ENCODE data around the gene GRK6.

GRK6 gene

GRCh38 chr5:177455036-177455660 lies 28.7 kb downstream of the GRK6 start:
- DNase-seq, result peak; percentile 90

- DNase-seq, result peak; percentile 97
Measured at GRCh38 chr5:177455661-177456590, 29.4 kb downstream of the GRK6 start.

- DNase-seq, result no peak
Measured at GRCh38 chr5:177456591-177456964, 30.1 kb downstream of the GRK6 start.

DNA sequence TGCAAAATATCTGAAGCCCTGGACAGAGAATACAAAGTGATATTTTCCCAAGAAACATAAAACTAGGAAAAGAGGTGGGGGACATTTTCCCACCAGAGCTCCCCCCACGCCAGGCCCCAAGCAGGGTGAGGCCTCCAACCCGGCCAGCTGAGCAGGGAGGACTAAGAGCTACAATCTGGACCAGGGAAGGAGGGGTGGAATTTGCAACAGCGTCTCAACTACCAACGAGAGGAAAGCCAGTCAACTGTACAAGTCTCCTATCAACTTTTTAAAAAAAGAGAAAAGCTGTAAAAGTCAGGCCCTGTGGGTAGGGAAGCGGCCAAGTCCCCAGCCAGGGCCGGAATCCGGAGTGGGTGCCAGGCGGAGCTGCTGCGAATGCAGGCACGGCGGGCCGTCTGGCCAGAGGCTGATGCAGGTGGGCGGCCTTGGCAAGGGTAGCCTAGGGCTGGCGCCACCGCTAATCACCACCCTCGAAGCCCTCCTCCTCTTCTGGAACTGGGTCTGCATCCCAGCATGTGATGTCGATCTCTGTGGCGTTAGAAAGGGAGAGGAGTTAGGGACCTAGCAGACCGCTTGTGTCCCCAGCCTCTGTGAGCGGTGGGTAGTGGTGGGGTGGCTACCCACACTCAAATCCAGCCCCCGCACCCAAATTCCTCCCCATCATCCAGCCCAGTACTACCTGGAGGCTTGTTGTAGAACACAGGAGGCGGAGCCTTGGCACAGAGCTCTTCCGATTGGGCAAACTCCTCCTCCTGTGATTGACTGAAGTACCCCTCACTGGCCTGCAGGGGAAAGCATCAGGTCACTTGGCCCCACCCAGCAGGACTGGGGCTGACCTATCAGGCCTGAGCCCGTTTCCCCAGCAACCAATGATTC lies 30.7 kb downstream of the GRK6 start:
- peak; percentile 58 for DNase-seq

DNA sequence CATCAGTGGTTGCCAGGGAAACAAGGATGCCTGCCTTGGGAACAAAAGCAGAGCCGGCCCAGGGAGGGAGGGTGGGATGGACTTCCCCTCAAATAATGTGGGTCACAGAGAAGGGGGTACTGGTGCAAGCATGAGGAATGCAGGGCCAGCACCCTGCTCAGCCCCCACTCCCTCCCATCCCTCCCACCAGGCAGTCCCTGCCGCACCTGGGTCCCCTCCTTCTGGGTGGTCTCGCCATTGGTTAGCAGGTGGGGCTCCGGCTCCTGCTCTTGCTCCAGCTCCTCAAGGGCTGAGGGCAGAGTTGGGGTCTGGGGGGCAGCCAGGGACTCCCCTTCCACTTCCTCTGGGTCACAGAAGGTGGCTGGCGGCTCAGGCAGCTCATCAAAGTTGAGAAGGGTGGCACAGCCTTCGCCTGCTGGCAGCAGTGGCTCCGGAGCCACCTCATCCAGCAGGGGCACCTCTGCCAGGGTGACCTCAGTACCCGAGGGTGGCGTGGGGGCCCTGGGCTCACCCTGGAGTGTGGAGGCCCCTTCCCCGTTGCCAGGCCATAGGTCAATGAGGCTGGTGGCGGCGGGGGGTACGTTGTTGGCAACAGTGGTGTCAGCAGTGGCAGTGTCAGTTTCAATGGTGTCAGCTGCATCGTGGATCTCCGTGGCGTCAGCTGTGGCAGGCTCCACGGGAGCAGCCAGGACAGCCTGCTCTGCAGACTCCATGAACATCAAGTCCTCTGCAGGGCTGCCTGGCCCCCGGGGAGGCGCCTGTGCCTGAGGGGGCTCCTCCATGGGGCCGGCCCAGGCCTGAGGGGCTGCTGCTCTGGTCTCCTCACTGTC lies 31.6 kb downstream of the GRK6 start:
- DNase-seq, result no peak

DNA sequence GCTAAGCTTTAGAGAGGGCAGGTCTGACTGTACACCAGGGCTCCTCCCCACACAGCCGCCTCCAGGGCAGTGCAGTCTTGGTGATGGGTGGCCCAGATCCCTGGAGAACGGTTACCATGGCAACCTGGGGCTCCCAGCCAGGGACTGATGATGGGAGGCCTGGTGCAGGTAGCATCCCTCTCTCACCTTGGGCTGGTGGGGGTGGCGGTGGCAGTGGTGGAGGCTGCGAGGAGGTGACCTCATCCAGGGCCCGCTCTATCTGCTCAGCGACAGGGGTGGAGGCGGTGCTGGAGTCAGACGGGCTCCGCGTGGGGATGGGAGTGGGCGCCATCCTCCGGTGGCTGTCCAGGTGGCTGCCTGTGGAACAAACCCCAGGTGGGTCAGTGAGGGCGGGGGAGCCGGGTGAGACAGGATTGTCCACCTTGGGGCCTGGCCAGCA lies 32.5 kb downstream of the GRK6 start:
- no peak for DNase-seq

DNA sequence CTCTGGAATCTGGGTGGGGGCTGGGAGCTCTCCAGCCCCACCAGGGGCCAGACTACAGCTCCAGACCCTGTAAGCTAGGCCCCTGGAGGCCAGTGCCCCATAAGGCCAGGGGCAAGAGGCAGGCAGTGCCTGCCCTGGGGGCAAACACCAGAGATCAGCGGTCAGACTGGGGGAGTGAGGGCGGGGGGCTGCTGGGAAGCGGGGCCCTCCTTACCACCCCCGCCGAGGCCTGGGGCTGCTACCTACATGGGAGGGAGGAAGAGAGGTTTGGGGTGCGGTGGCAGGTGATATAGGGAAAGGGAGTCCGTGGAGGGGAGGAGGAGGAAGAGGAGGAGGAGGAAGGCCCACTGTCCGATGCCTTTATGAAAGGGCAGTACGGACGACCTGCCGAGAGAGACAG lies 32.9 kb downstream of the GRK6 start:
- no peak for DNase-seq

DNA sequence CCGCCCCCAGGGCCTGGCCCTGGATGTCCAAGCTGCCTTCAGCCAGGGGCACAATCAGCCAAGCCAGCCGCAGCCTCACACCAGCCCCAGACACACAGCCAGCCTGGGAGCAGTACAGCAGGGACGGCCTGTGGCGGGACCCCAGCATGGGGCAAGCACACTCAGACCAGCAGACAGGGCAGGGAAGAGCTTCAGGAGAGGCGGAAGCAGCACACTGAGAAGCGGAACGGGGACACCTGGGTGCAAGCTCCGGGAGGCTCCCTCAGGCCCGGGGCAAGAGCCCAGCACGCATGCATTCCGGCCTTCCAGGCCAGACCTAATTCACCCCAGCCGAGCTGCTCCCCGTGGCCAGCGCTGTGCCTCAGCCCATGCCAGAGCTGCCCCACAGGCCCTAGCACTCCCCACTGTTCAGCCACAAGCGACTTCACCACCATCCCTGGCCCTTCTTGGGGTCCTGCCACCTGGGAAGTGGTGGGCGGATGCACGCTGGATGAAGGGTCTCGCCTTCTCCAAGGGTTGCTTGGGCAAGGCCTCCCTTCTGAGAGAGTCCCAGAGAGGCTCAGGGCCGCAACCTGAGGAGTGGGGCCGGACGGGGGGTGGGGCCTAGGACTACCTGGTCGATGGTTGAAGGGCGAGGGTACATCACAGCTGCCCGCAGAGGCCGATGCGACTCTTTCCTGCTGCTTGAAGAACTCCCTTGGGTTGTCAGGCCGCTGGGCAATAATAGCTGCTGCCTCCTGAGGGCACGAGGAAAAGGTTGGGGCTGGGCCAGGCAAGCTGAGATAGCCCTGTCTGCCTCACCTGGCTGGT lies 33.5 kb downstream of the GRK6 start:
- no peak for DNase-seq

- no peak for DNase-seq
Measured at GRCh38 chr5:177462021-177462670, 35.7 kb downstream of the GRK6 start.

DNA sequence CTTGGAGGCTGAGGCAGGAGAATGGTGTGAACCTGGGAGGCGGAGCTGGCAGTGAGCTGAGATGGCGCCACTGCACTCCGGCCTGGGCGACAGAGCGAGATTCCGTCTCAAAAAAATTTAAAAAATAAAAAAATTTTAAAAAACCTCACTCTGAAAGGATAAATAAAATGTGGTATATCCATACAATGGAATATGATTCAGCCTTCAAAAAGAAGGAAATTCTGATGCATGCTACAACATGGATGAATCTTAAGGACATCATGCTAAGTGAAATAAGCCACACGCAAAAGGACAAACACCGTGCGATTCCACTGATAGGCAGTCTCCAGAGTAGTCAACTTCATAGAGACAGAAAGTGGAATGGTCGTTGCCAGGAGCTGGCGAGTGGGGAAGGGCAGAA lies 38.6 kb downstream of the GRK6 start:
- DNase-seq, result no peak

GRCh38 chr5:177466861-177467260 lies 40.4 kb downstream of the GRK6 start:
- no peak for DNase-seq

DNA sequence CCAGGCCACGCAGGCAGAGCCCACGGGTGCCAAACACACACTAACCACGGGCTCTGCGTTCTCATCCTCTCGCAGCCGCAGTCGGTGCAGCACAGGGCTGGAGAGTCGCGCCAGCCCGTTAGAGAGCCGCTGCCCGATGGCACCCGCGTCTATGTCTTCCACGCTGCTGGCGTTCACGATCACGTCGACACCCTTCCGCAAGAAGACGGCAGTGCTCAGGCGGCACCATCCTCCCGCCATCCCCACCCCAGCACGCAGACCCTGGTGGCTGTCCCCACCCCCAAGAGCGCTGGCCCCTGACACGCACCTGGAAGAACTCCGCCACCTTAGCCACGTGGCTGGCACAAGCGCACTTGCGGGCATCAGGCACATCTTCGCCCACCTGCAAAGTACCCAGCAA lies 41.0 kb downstream of the GRK6 start:
- no peak for DNase-seq

DNA sequence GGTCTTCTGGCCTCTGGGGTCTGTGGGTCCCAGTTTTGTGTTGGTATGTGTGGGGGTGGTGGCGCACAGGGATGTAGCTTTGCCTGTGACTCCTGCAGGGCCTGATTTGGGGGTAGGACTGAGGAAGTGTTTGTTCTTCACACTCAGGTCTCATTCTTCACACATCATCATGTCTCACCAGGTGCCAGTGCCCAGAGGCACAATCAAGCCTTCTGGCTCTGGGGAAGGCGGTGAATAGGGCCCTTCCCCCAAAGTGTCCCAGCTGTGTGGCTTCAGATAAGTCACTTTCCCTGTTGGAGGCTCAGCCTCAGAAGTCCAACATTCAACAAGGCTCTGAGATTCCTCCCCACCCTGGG lies 41.8 kb downstream of the GRK6 start:
- DNase-seq, result no peak

GRCh38 chr5:177468685-177469628 lies 42.5 kb downstream of the GRK6 start:
- DNase-seq, result no peak

GRCh38 chr5:177469750-177470525 lies 43.5 kb downstream of the GRK6 start:
- DNase-seq, result no peak

DNA sequence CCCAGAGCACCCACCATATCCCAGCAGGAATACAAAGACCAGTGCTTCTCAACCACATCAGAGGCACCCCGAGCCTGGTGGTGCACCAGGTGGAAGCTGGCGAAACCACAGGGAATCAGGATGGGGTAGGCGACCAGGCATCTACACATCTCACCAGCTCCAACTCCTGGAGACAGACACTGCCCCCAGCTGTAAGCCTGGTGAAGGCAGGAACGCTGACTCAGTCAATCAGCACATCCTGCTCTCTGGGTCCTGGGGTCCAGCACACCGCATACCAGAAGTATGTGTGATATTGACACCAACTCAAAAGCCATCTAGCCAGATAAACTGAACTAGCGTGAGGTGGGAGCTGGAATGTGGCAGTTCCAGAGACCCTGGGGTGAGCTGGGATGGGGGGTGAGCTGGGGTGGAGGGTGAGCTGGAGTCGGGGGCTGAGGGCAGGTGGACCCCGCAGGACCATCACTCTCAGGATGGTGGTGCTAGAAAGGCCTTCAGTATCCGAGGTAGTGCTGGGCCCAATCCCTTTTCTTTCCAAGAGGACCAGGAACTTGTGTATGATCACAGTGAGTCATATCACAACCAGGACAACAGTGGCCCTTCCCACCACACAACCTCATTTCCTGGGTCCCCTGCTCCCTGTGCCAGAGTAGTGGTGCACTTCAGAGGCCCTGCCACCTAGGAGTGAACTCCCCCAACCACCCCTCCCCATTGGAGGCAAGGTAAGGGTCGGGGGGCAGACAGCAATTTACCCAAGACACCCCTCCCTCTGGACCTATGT lies 44.5 kb downstream of the GRK6 start:
- no peak for DNase-seq

GRCh38 chr5:177471610-177472356 lies 45.3 kb downstream of the GRK6 start:
- DNase-seq, result no peak

Data from stimulated activated CD4-positive, alpha-beta T cell treated with anti-CD3 and anti-CD28 coated beads, Interleukin-4, amount 100 ng/mL, for 24 hours (primary cell).